PC-9 (cell line): ENCODE data around the gene ANO7. TPM values are rescaled to one million over a fixed set of nuclear protein-coding genes. Genes with fewer than 3 reads are reported as not detected.

ENCODE experiments used
- BruUV-seq: library from RNA; stranded (reverse); fragments of 400-500 nt; replicated peaks from 2 replicates; lab custom pipeline; 2021; lab: Mats Ljungman, UMichigan
- CTCF ChIA-PET: fragments of 300-600 bp; sonication (Branson Sonifier 250); formaldehyde crosslinking; loops from one replicate; lab custom pipeline; 2022; ENCODE audit warnings: antibody characterized with exemption; lab: Charles Lee
- POLR2A ChIA-PET: fragments of 300-600 bp; sonication (Branson Sonifier 250); formaldehyde crosslinking; loops from one replicate; lab custom pipeline; 2022; ENCODE audit warnings: antibody characterized with exemption; ENCODE audit not compliant: unreplicated experiment; lab: Charles Lee
- DNase-seq, 2 experiments: peaks; one replicate each; pipeline versions ENCODE4 v3.0.0 to v3.0.0-alpha.2; 2015 to 2022; ENCODE audit warnings: mixed read lengths in 1 of 2
- H2AFZ ChIP-seq: fragments of 200-600 bp; sonication (generic); 2 replicates; pipeline ENCODE4 v1.8.1; 2017; ENCODE audit warnings: antibody characterized with exemption
- H3F3A ChIP-seq: fragments of 200-600 bp; sonication (generic); 2 replicates; pipeline ENCODE4 v1.8.1; 2017; ENCODE audit warnings: antibody characterized with exemption, mild to moderate bottlenecking, low read depth; ENCODE audit not compliant: insufficient read depth
- H3K27ac ChIP-seq: fragments of 200-600 bp; sonication (generic); 2 replicates; pipeline ENCODE4 v1.6.1; 2016; ENCODE audit warnings: mixed run types
- H3K27me3 ChIP-seq: fragments of 200-600 bp; sonication (generic); 2 replicates; pipeline ENCODE4 v1.6.1; 2016; ENCODE audit warnings: low read depth, mixed run types; ENCODE audit not compliant: insufficient read depth
- H3K36me3 ChIP-seq: fragments of 200-600 bp; sonication (generic); 2 replicates; pipeline ENCODE4 v1.6.1; 2016; ENCODE audit warnings: low read depth, mixed run types
- H3K4me1 ChIP-seq: fragments of 200-600 bp; sonication (generic); replicated peaks from 2 replicates; pipeline ENCODE4 v1.6.1; 2016; ENCODE audit warnings: mixed run types; ENCODE audit not compliant: insufficient read depth
- H3K4me2 ChIP-seq: fragments of 200-600 bp; sonication (generic); 2 replicates; pipeline ENCODE4 v1.6.1; 2017; ENCODE audit warnings: mixed run types
- H3K4me3 ChIP-seq: fragments of 200-600 bp; sonication (generic); 2 replicates; pipeline ENCODE4 v1.6.1; 2016; ENCODE audit warnings: mixed run types
- H3K79me2 ChIP-seq: fragments of 200-600 bp; sonication (generic); 2 replicates; pipeline ENCODE4 v1.6.1; 2017; ENCODE audit warnings: low read depth, mixed run types
- H3K9me2 ChIP-seq: fragments of 200-600 bp; sonication (generic); 2 replicates; pipeline ENCODE4 v1.8.1; 2017; ENCODE audit warnings: mild to moderate bottlenecking; ENCODE audit not compliant: insufficient read depth
- H3K9me3 ChIP-seq: fragments of 200-600 bp; sonication (generic); 2 replicates; pipeline ENCODE4 v1.8.1; 2016; ENCODE audit warnings: low read depth; ENCODE audit not compliant: insufficient read depth
- H4K20me1 ChIP-seq: fragments of 200-600 bp; sonication (generic); 2 replicates; pipeline ENCODE4 v1.8.1; 2017; ENCODE audit not compliant: insufficient read depth
- CTCF ChIP-seq: fragments of 200-600 bp; sonication (generic); conservative IDR thresholded peaks from 2 replicates; pipeline ENCODE4 v1.6.1; 2017; ENCODE audit warnings: mixed run types, antibody characterized with exemption, mild to moderate bottlenecking, moderate library complexity
- EZH2 ChIP-seq: fragments of 200-600 bp; sonication (generic); IDR thresholded peaks from 2 replicates; pipeline ENCODE4 v1.8.0; 2017; ENCODE audit warnings: antibody characterized with exemption, low read depth
- intact Hi-C: fragments of 100-400 bp; cut with micrococcal nuclease; formaldehyde crosslinking; loops from one replicate; pipeline ENCODE4 v1.10.0; 2022; ENCODE audit not compliant: unreplicated experiment
- total RNA-seq: library from RNA; stranded (reverse); gene quantifications from 2 replicates; pipeline ENCODE4 v1.2.3, GENCODE V29; 2021

ANO7 gene
- total RNA-seq, 1 experiment from 2014 or later = 6.5 TPM

- intact Hi-C loops = loop anchor here (10.0 kb wide), 1 partner anchor 79 kb away; no protein-coding TSS in a partner anchor
- ChIA-PET CTCF (no interaction called here), POLR2A (no interaction called here)
- no peaks in the 10 kb centered on the region for H3K9me3 ChIP-seq
- H3K36me3 ChIP-seq = peaks cover 59% of the 10 kb centered on the region
- no peak for DNase-seq
- H3K4me2 ChIP-seq = no peak overlapping the region
- no peaks in the 10 kb centered on the region for H3K4me1 ChIP-seq
- H3K4me3 ChIP-seq = no peak overlapping the region
- no peaks in the 10 kb centered on the region for H3K9me2 ChIP-seq
- no TSS peak for BruUV-seq
- H2AFZ ChIP-seq = no peak overlapping the region
- peaks cover 4% of the 10 kb centered on the region for H3K79me2 ChIP-seq
- peaks cover 69% of the 10 kb centered on the region for H4K20me1 ChIP-seq
- H3K27ac ChIP-seq = no peak overlapping the region
- H3K27me3 ChIP-seq = no peaks in the 10 kb centered on the region
- TF ChIP-seq EZH2 = no peak
- no peak for TF ChIP-seq CTCF
- H3F3A ChIP-seq = peaks cover 7% of the 10 kb centered on the region; the same call in 1 of the 2 replicates
Measured at GRCh38 chr2:241255542-241256167, 67.2 kb downstream of the ANO7 start.

- intact Hi-C loops = loop anchor here (10.0 kb wide), 1 partner anchor 79 kb away; no protein-coding TSS in a partner anchor
- POLR2A ChIA-PET = no interaction called here
- Histone ChIP-seq H3K4me3 (no peak overlapping the region), H3K4me1 (no peaks in the 10 kb centered on the region), H3F3A (peaks cover 10% of the 10 kb centered on the region; the same call in 1 of the 2 replicates), H3K9me3 (no peaks in the 10 kb centered on the region), H2AFZ (no peak overlapping the region), H3K27ac (no peak overlapping the region), H3K9me2 (no peaks in the 10 kb centered on the region), H3K4me2 (no peak overlapping the region), H3K79me2 (peaks cover 7% of the 10 kb centered on the region), H4K20me1 (peaks cover 72% of the 10 kb centered on the region), H3K36me3 (peaks cover 60% of the 10 kb centered on the region), H3K27me3 (no peaks in the 10 kb centered on the region)
- TF ChIP-seq EZH2 (no peak), CTCF (no peak)
- CTCF ChIA-PET = no interaction called here
- BruUV-seq = TSS peak; percentile 16
- DNase-seq = no peak
Measured at GRCh38 chr2:241256168-241256545, 67.7 kb downstream of the ANO7 start.

GRCh38 chr2:241257419-241258032 is 69.0 kb downstream of the ANO7 start:
- intact Hi-C loops = loop anchor here (10.0 kb wide), 1 partner anchor 77 kb away; no protein-coding TSS in a partner anchor
- TF ChIP-seq EZH2 = no peak
- POLR2A ChIA-PET = interaction anchor here (0.5 to 0.7 kb wide), 2 partner anchors 8 to 379 kb away, joined by 4 to 6 read pairs; partner anchors contain the start of gene THAP4

More at GRCh38 chr2:241257419-241258032, 69.0 kb downstream of the ANO7 start:
- no peak overlapping the region for H3K4me3 ChIP-seq
- H4K20me1 ChIP-seq = peaks cover 71% of the 10 kb centered on the region
- peaks cover 64% of the 10 kb centered on the region for H3K36me3 ChIP-seq
- peaks cover 13% of the 10 kb centered on the region for H3K79me2 ChIP-seq
- peaks cover 23% of the 10 kb centered on the region; the same call in 1 of the 2 replicates for H3F3A ChIP-seq
- BruUV-seq = no TSS peak
- no peak for DNase-seq
- CTCF ChIA-PET = no interaction called here
- no peak overlapping the region for H3K27ac ChIP-seq
- H3K27me3 ChIP-seq = no peaks in the 10 kb centered on the region
- no peaks in the 10 kb centered on the region for H3K9me3 ChIP-seq
- H3K4me2 ChIP-seq = no peak overlapping the region
- H2AFZ ChIP-seq = no peak overlapping the region
- H3K9me2 ChIP-seq = no peaks in the 10 kb centered on the region
- no peaks in the 10 kb centered on the region for H3K4me1 ChIP-seq
